ENCODE results near the gene TSPAN9. TPM values are rescaled to one million over a fixed set of nuclear protein-coding genes. Genes with fewer than 3 reads are reported as not detected.
A peak's percentile ranks its signal among the peaks of the same experiment; 100 is the strongest.

TSPAN9 gene
- total and polyA plus RNA-seq, 2 of the 4 experiments (the other 2 are of a cell fraction): 17.7 to 39.1 TPM

DNA sequence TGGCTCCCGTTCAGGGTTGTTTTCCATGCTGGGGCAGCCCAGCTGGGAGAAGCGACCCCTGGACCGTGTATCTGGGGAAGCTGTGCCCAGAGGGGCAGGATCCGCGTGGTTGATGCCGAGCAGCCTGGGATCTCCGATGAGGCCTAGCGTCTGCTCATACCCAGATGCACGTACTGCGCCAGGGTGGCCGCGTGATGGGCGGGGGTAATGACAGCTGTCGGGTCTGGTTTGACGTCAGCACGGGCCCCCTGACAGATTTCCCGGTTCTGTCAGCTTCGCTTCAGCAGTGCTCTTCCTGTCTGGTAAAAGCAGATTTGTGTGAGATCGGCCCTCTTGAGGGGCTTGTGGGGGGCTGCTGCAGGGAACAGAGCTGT is 147.3 kb downstream of the TSPAN9 start (continued):
- TF ChIP-seq MXI1 (IDR thresholded peaks at IDR 0.05; ENCODE audit: borderline replicate concordance, low read depth, low read length): no peak

DNA sequence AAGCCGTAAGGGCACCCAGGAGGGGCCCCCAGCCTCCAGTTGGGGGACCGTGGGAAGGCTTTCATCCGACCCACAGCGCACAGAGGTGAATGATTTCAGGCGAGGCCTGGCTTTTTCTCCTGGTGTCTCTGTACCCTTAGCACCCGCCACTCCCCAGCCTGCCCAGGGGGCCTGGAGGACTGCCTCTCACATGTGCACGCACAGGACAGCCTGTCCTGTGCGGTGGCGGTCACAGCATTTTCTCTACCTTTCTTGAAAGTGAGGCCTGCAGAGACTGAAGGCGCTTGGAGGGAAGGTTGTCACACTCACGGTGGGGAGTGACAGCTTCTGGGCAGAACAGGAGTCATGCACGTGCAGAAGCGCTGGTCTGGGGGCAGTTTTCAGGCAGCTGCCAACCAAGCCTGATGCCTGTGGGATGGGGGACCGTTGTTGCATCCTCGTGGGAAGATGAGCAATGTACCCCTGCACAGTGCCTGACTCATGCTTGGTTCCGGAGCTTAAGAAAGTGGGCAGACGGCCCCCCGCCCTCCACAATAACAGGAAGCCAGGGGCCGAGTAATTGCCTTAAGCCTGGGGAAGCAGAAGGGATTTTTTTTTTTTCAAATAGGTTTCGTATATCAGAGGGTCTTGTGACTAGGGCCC is 148.1 kb downstream of the TSPAN9 start:
- H3K79me1 ChIP-seq (ENCODE audit: low read depth in 1 of 2, low read length in 2 of 2): peaks cover 0 to 5% of the 10 kb centered on the region in 2 experiments; a peak in 2 of 4 replicates
- dilution Hi-C loops (cut with HindIII; ENCODE audit: low sequenced_read_pairs, unreplicated experiment): no loop called here
- H3K27me3 ChIP-seq (ENCODE audit: control insufficient read depth, insufficient read depth, low read length): no peaks in the 10 kb centered on the region
- DNase-seq (peak; percentile 92), ATAC-seq (ENCODE audit: low read depth) (peak; percentile 86)
- in situ Hi-C loops (cut with MboI; ENCODE audit: low sequenced_read_pairs): no loop called here
- peak overlapping the region; percentile 33; the same call in 1 of the 2 replicates for H2BK120ac ChIP-seq (ENCODE audit: low read depth, low read length)
- no peak overlapping the region for H3K4me3 ChIP-seq (ENCODE audit: insufficient read depth, low read depth, low read length)
- peak overlapping the region; percentile 66 for H2AK9ac ChIP-seq (replicated peaks; ENCODE audit: low read depth, low read length, poor library complexity)
- POLR2A ChIA-PET (ENCODE audit: unreplicated experiment): no interaction called here
- BruUV-seq (replicated peaks): no TSS peak
- H4K8ac ChIP-seq (ENCODE audit: low read depth in 2 of 2, low read length in 2 of 2): peak overlapping the region; percentile 44 to 79
- peak overlapping the region; percentile 49; the same call in 1 of the 2 replicates for H3K4ac ChIP-seq (ENCODE audit: low read depth, low read length)
- peak overlapping the region; percentile 80 for H2AK5ac ChIP-seq (ENCODE audit: low read depth, low read length)
- 0 out of 2 replicates have a peak overlapping the region, but pooled peaks have one; percentile 22 for H3K56ac ChIP-seq (ENCODE audit: extremely low read depth, insufficient read depth, low read length)
- 0 out of 2 replicates have a peak overlapping the region, but pooled peaks have one; percentile 27 for H3K14ac ChIP-seq (replicated peaks; ENCODE audit: low read depth, low read length)
- H3K4me2 ChIP-seq (ENCODE audit: low read depth, low read length): no peak overlapping the region
- H3K18ac ChIP-seq (ENCODE audit: low read depth, low read length): no peak overlapping the region
- peak overlapping the region; percentile 3; the same call in 1 of the 2 replicates for H3K27ac ChIP-seq (ENCODE audit: insufficient read depth, low read length)
- H4K91ac ChIP-seq (ENCODE audit: insufficient read depth, low read depth, low read length): peak overlapping the region; percentile 21; the same call in 1 of the 2 replicates
- CTCF ChIA-PET: interaction anchor here (0.6 kb wide), 1 partner anchor 9 kb away, joined by 3 read pairs; no protein-coding TSS in a partner anchor
- H4K20me1 ChIP-seq (ENCODE audit: insufficient read depth, low read length): peaks cover 3% of the 10 kb centered on the region; the same call in 1 of the 2 replicates
- peak overlapping the region; percentile 10; the same call in 1 of the 2 replicates for H3K23ac ChIP-seq (ENCODE audit: low read depth, low read length)
- H3K4me1 ChIP-seq (ENCODE audit: control insufficient read depth, insufficient read depth, low read length): peaks cover 13% of the 10 kb centered on the region
- H2BK15ac ChIP-seq (ENCODE audit: low read depth, low read length): peak overlapping the region; percentile 76; the same call in 2 of the 3 replicates
- no peaks in the 10 kb centered on the region for H3K36me3 ChIP-seq (ENCODE audit: control insufficient read depth, insufficient read depth, low read length)
- H3K9me1 ChIP-seq (ENCODE audit: insufficient read depth, low read length): 0 out of 2 replicates have a peak, but pooled peaks cover 6% of the 10 kb centered on the region
- no peak overlapping the region for H4K5ac ChIP-seq (ENCODE audit: low read depth, low read length)
- intact Hi-C loops (cut with micrococcal nuclease): no loop called here
- 87% methylated on average over 7 of the region's 20 CpGs; no CpG with 5 or more reads in 1 of the 2 experiments for WGBS, 2 experiments (ENCODE audit: extremely low coverage in 2 of 2, insufficient read length in 1 of 2)
- peaks cover 4% of the 10 kb centered on the region for H3K9me3 ChIP-seq (ENCODE audit: control insufficient read depth, insufficient read depth, low read length)
- peak overlapping the region; percentile 50 for H2BK5ac ChIP-seq (ENCODE audit: low read depth, low read length, poor library complexity, severe bottlenecking)
- H2BK20ac ChIP-seq (ENCODE audit: low read depth, low read length): peak overlapping the region; percentile 15; the same call in 1 of the 2 replicates
- H2AFZ ChIP-seq (replicated peaks; ENCODE audit: low read length, poor library complexity): peak overlapping the region; percentile 76
- H3K9ac ChIP-seq (ENCODE audit: low read depth, low read length): no peak overlapping the region
- TF ChIP-seq CHD1 (IDR thresholded peaks at IDR 0.05; ENCODE audit: low read depth, low read length): no peak
- TF ChIP-seq FOS (IDR thresholded peaks at IDR 0.05; ENCODE audit: low read depth, low read length): peak; percentile 81
- TF ChIP-seq RAD21 (IDR thresholded peaks at IDR 0.05; ENCODE audit: low read length): no peak
- TF ChIP-seq, protein P1, sequence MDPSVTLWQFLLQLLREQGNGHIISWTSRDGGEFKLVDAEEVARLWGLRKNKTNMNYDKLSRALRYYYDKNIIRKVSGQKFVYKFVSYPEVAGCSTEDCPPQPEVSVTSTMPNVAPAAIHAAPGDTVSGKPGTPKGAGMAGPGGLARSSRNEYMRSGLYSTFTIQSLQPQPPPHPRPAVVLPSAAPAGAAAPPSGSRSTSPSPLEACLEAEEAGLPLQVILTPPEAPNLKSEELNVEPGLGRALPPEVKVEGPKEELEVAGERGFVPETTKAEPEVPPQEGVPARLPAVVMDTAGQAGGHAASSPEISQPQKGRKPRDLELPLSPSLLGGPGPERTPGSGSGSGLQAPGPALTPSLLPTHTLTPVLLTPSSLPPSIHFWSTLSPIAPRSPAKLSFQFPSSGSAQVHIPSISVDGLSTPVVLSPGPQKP (IDR thresholded peaks at IDR 0.05; ENCODE audit: borderline replicate concordance, low read depth, low read length): no peak
- peak; percentile 98 for TF ChIP-seq BHLHE40 (IDR thresholded peaks at IDR 0.05; ENCODE audit: low read depth, low read length)
- no peak for TF ChIP-seq USF2 (IDR thresholded peaks at IDR 0.05; ENCODE audit: low read depth, low read length)
- TF ChIP-seq CTCF (conservative IDR thresholded peaks at IDR 0.05; ENCODE audit: low read depth, low read length): no peak
- TF ChIP-seq MXI1 (IDR thresholded peaks at IDR 0.05; ENCODE audit: borderline replicate concordance, low read depth, low read length): 0 out of 2 replicates have a peak, but pooled peaks have one; percentile 36
- TF ChIP-seq CEBPB (IDR thresholded peaks at IDR 0.05; ENCODE audit: low read depth, low read length): peak; percentile 81
- no peak for TF ChIP-seq POLR2A (IDR thresholded peaks at IDR 0.05; ENCODE audit: low read depth, low read length)
- TF ChIP-seq RCOR1 (IDR thresholded peaks at IDR 0.05; ENCODE audit: insufficient replicate concordance, low read length): no peak
- TF ChIP-seq MAFK (IDR thresholded peaks at IDR 0.05; ENCODE audit: low read depth, low read length): no peak
